GM23338 (cell line): Measurements from ENCODE around the gene PRR33. TPM values are rescaled to one million over a fixed set of nuclear protein-coding genes. Genes with fewer than 3 reads are reported as not detected.

Source experiments
- ATAC-seq: fragments of 200-7000 bp; cut with Tn5 transposase; 3 replicates; pipeline ENCODE4 v1.9.1; 2020
- DNase-seq: peaks from one replicate; pipeline ENCODE4 v3.0.0-alpha.2; 2015; ENCODE audit warnings: low spot score
- H2AFZ ChIP-seq: fragments of 200-600 bp; sonication (generic); 2 replicates; pipeline ENCODE4 v1.8.0; 2016; ENCODE audit warnings: antibody characterized with exemption, mild to moderate bottlenecking, moderate library complexity
- H3F3A ChIP-seq: fragments of 200-600 bp; sonication (generic); replicated peaks from 2 replicates; pipeline ENCODE4 v1.8.0; 2017; ENCODE audit warnings: antibody characterized with exemption, mixed run types, low read depth
- H3K27ac ChIP-seq: fragments of 200-600 bp; sonication (generic); 2 replicates; pipeline ENCODE4 v1.6.1; 2016; ENCODE audit warnings: low read depth
- H3K27me3 ChIP-seq: fragments of 200-600 bp; sonication (generic); 2 replicates; pipeline ENCODE4 v1.8.0; 2016; ENCODE audit warnings: mild to moderate bottlenecking, mixed run types, moderate library complexity; ENCODE audit not compliant: insufficient read depth
- H3K36me3 ChIP-seq: fragments of 200-600 bp; sonication (generic); 2 replicates; pipeline ENCODE4 v1.8.0; 2016; ENCODE audit warnings: mild to moderate bottlenecking; ENCODE audit not compliant: insufficient read depth
- H3K4me1 ChIP-seq: fragments of 200-600 bp; sonication (generic); 2 replicates; pipeline ENCODE4 v1.8.0; 2016; ENCODE audit warnings: mild to moderate bottlenecking, moderate library complexity; ENCODE audit not compliant: insufficient read depth
- H3K4me2 ChIP-seq: fragments of 200-600 bp; sonication (generic); 2 replicates; pipeline ENCODE4 v1.7.1; 2017; ENCODE audit warnings: mixed run types
- H3K4me3 ChIP-seq: fragments of 200-600 bp; sonication (generic); 2 replicates; pipeline ENCODE4 v1.6.1; 2016; ENCODE audit warnings: mixed run types
- H3K79me2 ChIP-seq: fragments of 200-600 bp; sonication (generic); replicated peaks from 2 replicates; pipeline ENCODE4 v1.8.0; 2017; ENCODE audit warnings: mild to moderate bottlenecking; ENCODE audit not compliant: insufficient read depth
- H3K9me2 ChIP-seq: fragments of 200-600 bp; sonication (generic); 2 replicates; pipeline ENCODE4 v1.8.0; 2017; ENCODE audit not compliant: insufficient read depth
- H4K20me1 ChIP-seq: fragments of 200-600 bp; sonication (generic); replicated peaks from 2 replicates; pipeline ENCODE4 v1.8.0; 2017; ENCODE audit warnings: mild to moderate bottlenecking; ENCODE audit not compliant: insufficient read depth
- H3K27ac Mint-ChIP-seq: 2 replicates; pipeline ENCODE4 v1.8.0; 2020; ENCODE audit warnings: inconsistent platforms, mild to moderate bottlenecking, moderate library complexity, mixed read lengths
- H3K27me3 Mint-ChIP-seq: 3 replicates; pipeline ENCODE4 v1.8.0; 2022; ENCODE audit warnings: low read depth, mild to moderate bottlenecking, moderate library complexity, mixed read lengths, inconsistent platforms; ENCODE audit not compliant: insufficient read depth, poor library complexity
- H3K36me3 Mint-ChIP-seq: 3 replicates; pipeline ENCODE4 v1.8.0; 2021; ENCODE audit warnings: low read depth, mild to moderate bottlenecking, inconsistent platforms, moderate library complexity, mixed read lengths
- H3K4me1 Mint-ChIP-seq: 3 replicates; pipeline ENCODE4 v1.8.0; 2020; ENCODE audit warnings: mild to moderate bottlenecking, inconsistent platforms, mixed read lengths
- H3K4me3 Mint-ChIP-seq: 3 replicates; pipeline ENCODE4 v1.8.0; 2021; ENCODE audit warnings: moderate library complexity, mild to moderate bottlenecking, inconsistent platforms, mixed read lengths
- H3K9me3 Mint-ChIP-seq: 3 replicates; pipeline ENCODE4 v1.8.0; 2020; ENCODE audit warnings: moderate library complexity, mild to moderate bottlenecking, inconsistent platforms, mixed read lengths
- CTCF ChIP-seq, 2 experiments: fragments of 200-600 bp in 1 of 2; sonication (generic) in 1 of 2; conservative IDR thresholded peaks; 2 replicates each; pipeline versions ENCODE4 v1.5.1 to v1.6.1; 2016 to 2017; ENCODE audit warnings: antibody characterized with exemption in 2 of 2, low read depth in 2 of 2, mild to moderate bottlenecking in 2 of 2, moderate library complexity in 1 of 2
- EZH2 ChIP-seq: fragments of 200-600 bp; sonication (generic); IDR thresholded peaks from one replicate; pipeline ENCODE4 v1.8.0; 2017; ENCODE audit warnings: antibody characterized with exemption, mild to moderate bottlenecking, low read depth; ENCODE audit not compliant: unreplicated experiment
- EZH2phosphoT487 ChIP-seq: fragments of 200-600 bp; sonication (generic); IDR thresholded peaks from one replicate; pipeline ENCODE4 v1.8.1; 2018; ENCODE audit warnings: antibody characterized with exemption; ENCODE audit not compliant: unreplicated experiment
- JUNB ChIP-seq: IDR thresholded peaks from one replicate; pipeline ENCODE4 v1.6.1; 2016; ENCODE audit warnings: antibody characterized with exemption; ENCODE audit not compliant: unreplicated experiment
- STAT1 ChIP-seq: IDR thresholded peaks from one replicate; pipeline ENCODE4 v1.6.1; 2016; ENCODE audit warnings: antibody characterized with exemption; ENCODE audit not compliant: unreplicated experiment
- ZNF114 ChIP-seq: fragments of 250-450 bp; sonication (Bioruptor Pico); IDR thresholded peaks from 2 replicates; pipeline ENCODE4 v1.5.0; 2020; ENCODE audit warnings: mild to moderate bottlenecking, moderate library complexity
- ZNF331 ChIP-seq: fragments of 250-450 bp; sonication (Bioruptor Pico); IDR thresholded peaks from 2 replicates; pipeline ENCODE4 v1.5.0; 2020; ENCODE audit warnings: low read depth, mild to moderate bottlenecking, moderate library complexity
- ZNF462 ChIP-seq: fragments of 250-450 bp; sonication (Bioruptor Pico); IDR thresholded peaks from 2 replicates; pipeline ENCODE4 v1.5.0; 2020; ENCODE audit warnings: mild to moderate bottlenecking, moderate library complexity
- polyA plus RNA-seq: library from polyadenylated mRNA; unstranded; fragments of >200 nt; fragmentation: Nextera tagmentation; extraction: Ambion mirVana; gene quantifications from 2 replicates; pipeline ENCODE4 v1.2.1, GENCODE V29; 2016
- total RNA-seq: library from RNA; depleted of rRNA; stranded (reverse); fragments of >200 nt; shearing (Covaris generic); gene quantifications from 2 replicates; pipeline ENCODE4 v1.2.3, GENCODE V29; 2014

PRR33 gene
- total and polyA plus RNA-seq, 2 experiments from 2014 or later: not detected

- TF ChIP-seq ZNF114: no peak
Observed at GRCh38 chr11:1866226-1866625, 25.5 kb downstream of the PRR33 start (continued).

GRCh38 chr11:1864831-1865665 lies 26.6 kb downstream of the PRR33 start:
- Mint-ChIP-seq H3K27ac (no peak overlapping the region), H3K36me3 (no peaks in the 10 kb centered on the region), H3K4me3 (no peak overlapping the region), H3K9me3 (no peaks in the 10 kb centered on the region), H3K4me1 (no peaks in the 10 kb centered on the region), H3K27me3 (peaks cover 6% of the 10 kb centered on the region)
- DNase-seq: no peak
- no peak overlapping the region for H3K4me2 ChIP-seq
- H3K36me3 ChIP-seq: no peaks in the 10 kb centered on the region
- no peaks in the 10 kb centered on the region for H3K27me3 ChIP-seq
- H3K4me1 ChIP-seq: no peaks in the 10 kb centered on the region
- H2AFZ ChIP-seq: no peak overlapping the region
- no peaks in the 10 kb centered on the region for H4K20me1 ChIP-seq
- no peak overlapping the region for H3K4me3 ChIP-seq
- no peaks in the 10 kb centered on the region for H3K79me2 ChIP-seq
- H3F3A ChIP-seq: no peaks in the 10 kb centered on the region
- no peak overlapping the region for H3K27ac ChIP-seq
- TF ChIP-seq ZNF114 (no peak), ZNF462 (no peak), EZH2 (no peak), JUNB (no peak), ZNF331 (CRISPR knock-in tag) (no peak), STAT1 (no peak), CTCF (conservative IDR thresholded peaks at IDR 0.05; ENCODE audit: low read depth in 2 of 2) (no peak), EZH2phosphoT487 (no peak)
- H3K9me2 ChIP-seq: no peaks in the 10 kb centered on the region
- ATAC-seq: no peak; the same call in 2 of the 3 replicates
